ENCODE data around the gene TLDC2.
"Not testable (repeated sequence)": the region's sequence is repeated elsewhere in the genome, so short reads cannot be mapped to it uniquely, and the experiment has no call there.

GRCh38 chr20:36932067-36932466, 56.1 kb downstream of the TLDC2 start:
- TF ChIP-seq CTCF (conservative IDR thresholded peaks at IDR 0.05 in 1 of 2, IDR thresholded peaks at IDR 0.05 in 1 of 2; ENCODE audit: low read depth in 1 of 2, low read length in 2 of 2); EZH2 (IDR thresholded peaks at IDR 0.05; ENCODE audit: low read length, missing control alignments): not testable (repeated sequence)
